Stimulated activated CD8-positive, alpha-beta memory T cell treated with anti-CD3 and anti-CD28 coated beads, Interleukin-15, amount 100 ng/mL, for 4 hours (primary cell): ENCODE measurements around the gene HS6ST2.
"Not testable (repeated sequence)": the region's sequence is repeated elsewhere in the genome, so short reads cannot be mapped to it uniquely, and the experiment has no call there.

ENCODE experiments used
- DNase-seq, 2 donors: peaks; one replicate each; pipeline ENCODE4 v3.0.0-alpha.2; 2020; ENCODE audit warnings: low read depth in 2 of 2

Gene HS6ST2

GRCh38 chrX:132940727-132941327, 17.6 kb downstream of the HS6ST2 start:
- no peak for DNase-seq

GRCh38 chrX:132933170-132933569, 25.3 kb downstream of the HS6ST2 start:
- no peak for DNase-seq

- DNase-seq, result no peak
Observed at GRCh38 chrX:132924426-132924825, 34.0 kb downstream of the HS6ST2 start.

- no peak for DNase-seq
Observed at GRCh38 chrX:132918523-132918922, 39.9 kb downstream of the HS6ST2 start.

DNA sequence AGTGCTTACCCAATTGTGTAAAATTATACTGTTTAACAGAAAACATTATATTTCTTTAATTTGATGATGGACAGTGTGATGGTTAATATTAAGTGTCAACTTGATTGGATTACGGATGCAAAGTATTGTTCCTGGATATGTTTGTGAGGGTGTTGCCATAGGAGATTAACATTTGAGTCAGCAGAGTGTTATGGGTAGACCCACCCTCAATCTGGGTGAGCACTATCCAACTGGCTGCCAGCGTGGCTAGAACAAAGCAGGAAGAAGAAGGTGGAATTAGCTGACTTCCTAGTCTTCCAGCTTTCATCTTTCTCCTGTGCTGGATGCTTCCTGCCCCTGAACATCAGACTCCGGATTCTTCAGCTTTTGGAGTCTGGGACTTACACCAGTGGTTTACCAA, 42.1 kb downstream of the HS6ST2 start:
- DNase-seq, result no peak

- DNase-seq, result no peak
Observed at GRCh38 chrX:132909643-132910042, 48.8 kb downstream of the HS6ST2 start.

GRCh38 chrX:132908891-132909290, 49.5 kb downstream of the HS6ST2 start:
- DNase-seq, result no peak

- DNase-seq, result no peak
Observed at GRCh38 chrX:132900633-132901293, 57.7 kb downstream of the HS6ST2 start.

GRCh38 chrX:132887569-132887968, 70.9 kb downstream of the HS6ST2 start:
- no peak for DNase-seq

GRCh38 chrX:132883358-132883915, 75.0 kb downstream of the HS6ST2 start:
- DNase-seq, result no peak

DNA sequence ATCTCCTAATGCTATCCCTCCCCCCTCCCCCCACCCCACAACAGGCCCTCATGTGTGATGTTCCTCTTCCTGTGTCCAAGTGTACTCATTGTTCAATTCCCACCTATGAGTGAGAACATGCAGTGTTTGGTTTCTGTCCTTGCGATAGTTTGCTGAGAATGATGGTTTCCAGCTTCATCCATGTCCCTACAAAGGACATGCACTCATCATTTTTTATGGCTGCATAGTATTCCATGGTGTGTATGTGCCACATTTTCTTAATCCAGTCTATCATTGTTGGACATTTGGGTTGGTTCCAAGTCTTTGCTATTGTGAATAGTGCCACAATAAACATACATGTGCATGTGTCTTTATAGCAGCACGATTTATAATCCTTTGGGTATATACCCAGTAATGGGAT, 77.7 kb downstream of the HS6ST2 start:
- not testable (repeated sequence) for DNase-seq

- no peak for DNase-seq
Observed at GRCh38 chrX:132877954-132878536, 80.4 kb downstream of the HS6ST2 start.

DNA sequence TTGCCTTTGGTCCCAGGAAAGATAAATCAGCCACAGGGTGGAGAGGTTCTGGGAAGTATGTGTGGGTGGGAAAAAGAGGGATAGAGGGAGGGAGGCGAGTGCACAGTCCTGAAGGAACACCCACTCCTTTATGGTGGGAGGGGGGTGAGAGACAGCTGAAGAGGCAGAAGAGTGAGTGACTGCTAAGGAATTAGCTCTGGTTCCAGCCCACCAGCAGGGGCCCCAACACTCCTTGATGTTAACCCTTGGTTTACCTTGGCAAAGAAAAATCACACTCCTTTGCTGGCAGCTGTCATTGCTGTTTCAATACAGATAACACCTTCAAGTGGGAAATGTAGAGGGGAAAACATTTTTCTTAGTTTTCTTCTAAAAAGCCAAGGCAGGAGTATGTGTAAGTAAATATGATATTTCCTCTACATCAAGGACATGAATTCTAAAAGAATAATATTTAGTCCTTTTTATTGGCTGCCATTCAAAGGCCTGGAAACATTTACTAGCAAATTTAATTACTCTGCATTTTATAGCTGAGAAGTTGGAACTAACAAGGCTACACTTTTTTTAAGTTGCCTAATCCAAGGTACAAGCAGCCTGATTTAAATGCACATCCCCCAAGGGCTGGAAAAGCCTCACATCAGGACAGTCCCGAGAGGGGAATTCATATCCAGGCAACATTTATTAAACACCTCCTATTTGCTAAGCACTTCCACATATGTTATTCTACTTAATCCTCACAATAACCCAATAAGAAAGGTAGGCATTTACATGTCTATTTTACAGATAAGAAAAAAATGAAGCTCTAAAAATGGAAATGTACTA, 81.7 kb downstream of the HS6ST2 start:
- no peak for DNase-seq

DNA sequence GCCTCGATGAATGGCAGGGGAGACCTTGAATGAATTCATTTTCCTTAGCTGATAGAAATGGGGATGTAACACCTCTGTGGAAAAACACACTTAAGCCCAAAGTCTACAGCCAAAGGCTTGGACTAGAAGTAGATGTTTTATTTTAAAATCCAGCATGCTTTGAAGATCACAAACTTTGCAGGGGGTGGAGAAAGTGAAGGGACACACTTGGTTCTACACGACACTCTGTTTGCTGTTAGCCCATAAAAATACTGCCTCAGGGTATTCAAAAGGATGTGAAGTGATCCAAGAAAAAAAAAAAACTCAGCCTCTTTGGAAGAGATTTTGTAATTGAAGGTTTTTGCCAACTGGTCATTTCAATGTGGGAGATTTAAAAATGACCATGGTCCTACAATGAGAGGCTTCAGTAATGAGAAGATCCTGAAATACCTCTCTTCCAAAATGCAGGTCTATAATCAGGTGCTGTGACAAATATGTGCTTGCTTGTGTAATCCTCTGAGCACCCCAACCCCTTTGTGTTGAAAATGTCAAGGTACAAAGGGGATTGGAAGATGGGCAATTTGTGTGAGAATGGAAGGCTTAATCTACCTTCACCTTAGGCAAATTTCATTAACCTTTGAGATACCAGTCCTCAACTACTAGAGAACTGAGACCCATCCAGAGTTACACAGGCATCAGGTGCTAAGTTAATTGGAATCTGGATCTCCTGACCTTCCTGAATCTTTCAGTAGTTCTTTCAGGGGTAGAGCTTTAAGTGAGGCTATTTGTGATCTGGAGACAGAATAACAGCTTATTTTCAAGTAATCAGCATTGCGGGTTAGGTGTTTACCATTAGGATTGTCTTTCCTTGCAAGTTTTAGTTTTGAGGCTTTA, 82.5 kb downstream of the HS6ST2 start:
- DNase-seq, result no peak

GRCh38 chrX:132862562-132862961, 95.9 kb downstream of the HS6ST2 start:
- DNase-seq, result no peak

DNA sequence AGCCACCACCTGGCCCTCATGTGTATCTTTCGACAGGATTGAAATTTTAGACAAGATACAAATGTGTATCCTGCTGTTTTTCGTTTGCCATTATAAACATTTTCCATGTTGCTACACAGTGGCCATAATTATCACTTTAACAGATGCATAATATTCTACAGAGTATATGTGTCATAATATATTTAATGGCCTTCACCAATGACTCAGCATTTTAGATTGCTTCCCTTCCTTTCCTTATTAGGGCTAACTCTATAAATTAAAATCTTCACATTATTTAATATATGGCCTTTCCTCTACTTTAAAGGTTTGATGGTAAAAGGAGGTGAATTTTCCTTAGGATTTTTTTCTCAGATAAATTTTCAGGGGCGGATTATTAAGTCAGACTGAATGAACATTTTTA, 97.4 kb downstream of the HS6ST2 start:
- no peak for DNase-seq

DNA sequence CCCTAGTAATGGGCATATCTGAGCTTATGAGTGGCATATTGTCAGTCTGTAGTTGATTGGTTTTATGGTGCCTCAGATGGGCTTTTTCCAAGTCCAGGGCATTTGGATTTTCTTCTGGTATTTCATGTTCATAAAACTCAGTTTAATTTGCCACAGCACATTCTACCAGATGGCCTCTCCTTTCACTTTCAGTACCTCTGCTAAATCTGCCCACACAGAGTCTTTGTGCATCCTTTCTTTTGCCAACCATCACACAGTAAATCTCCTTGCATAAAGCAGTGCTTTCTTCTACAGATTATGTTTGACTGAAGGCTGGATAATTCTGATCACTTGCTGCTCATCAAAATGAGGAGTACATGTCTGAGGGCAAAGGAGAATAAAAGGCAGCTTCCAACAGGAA, 98.2 kb downstream of the HS6ST2 start:
- DNase-seq, result no peak

GRCh38 chrX:132858018-132858417, 100.4 kb downstream of the HS6ST2 start:
- DNase-seq, result no peak

DNA sequence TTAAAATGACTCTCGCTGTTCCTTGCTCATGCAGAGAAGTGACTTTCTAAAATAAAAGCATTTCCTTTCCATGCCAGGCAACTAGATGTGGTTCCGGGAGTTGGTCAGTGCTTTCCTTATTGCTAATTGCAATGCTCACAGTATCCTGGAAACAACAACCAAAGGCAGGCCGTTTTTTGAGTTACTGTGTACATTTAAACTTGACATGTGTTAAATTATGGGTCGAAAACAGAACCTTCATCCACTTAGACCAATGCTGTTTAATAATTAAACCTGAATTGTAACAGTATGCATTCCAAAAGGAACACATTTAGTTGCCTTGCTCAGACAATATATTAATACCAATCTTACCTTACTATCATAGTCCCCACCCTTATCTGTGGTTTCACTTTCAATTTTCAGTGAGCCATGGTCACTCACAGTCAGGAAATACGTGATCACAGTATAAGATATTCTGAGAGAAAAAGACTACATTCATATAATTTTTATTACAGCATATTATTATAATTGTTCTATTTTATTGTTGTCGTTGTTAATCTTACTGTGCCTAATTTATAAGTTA, 102.6 kb downstream of the HS6ST2 start:
- no peak for DNase-seq

DNA sequence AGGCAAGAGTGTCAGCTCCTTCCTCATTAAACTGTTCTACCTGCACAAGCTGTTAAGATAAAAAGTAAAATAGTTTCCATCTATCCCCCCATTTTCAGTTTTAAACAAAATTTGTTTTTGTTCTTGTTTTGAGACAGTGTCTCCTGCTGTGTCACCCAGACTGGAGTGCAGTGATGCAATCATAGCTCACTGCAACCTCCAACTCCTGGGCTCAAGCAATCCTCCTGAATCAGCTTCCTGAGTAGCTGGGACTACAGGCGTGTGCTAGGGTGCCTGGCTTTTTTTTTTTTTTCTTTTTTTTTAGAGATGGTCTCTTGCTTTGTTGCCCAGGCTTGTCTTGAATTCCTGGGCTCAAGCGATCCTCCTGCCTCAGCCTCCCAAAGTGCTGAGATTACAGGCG, 105.4 kb downstream of the HS6ST2 start:
- DNase-seq, result no peak
